ENCODE data around the gene SGMS2.

SGMS2 gene

DNA sequence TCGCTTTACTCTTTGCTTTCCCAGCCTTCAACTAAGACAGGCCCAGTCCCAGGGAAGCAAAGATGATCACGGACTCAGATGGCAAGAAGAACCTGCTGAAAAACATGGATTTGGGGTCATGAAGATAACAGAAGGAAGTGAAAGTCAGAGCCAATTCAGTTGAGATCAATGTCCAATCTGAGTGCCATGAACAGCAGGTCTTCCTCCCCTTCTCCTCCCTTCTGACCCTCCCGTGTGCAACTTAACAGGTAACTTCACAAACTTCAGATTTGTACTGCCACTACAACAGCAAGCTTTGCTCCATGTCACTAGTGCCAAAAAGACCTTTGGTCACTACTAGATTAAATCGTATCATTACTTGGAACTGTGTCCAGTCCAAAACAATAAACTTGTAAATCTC is 15.5 kb upstream of the SGMS2 start:
- no peaks in the 10 kb centered on the region for H3K9me3 ChIP-seq (ENCODE audit: control insufficient read depth, insufficient read depth, low read depth, low read length)
- ChIA-PET POLR2A (no interaction called here), CTCF (no interaction called here)
- no peaks in the 10 kb centered on the region for H3K36me3 ChIP-seq (ENCODE audit: control insufficient read depth in 2 of 2, insufficient read depth in 1 of 2, low read length in 2 of 2)
- no peak overlapping the region for H3K4me3 ChIP-seq (ENCODE audit: low read depth, low read length)
- H3K27ac ChIP-seq (ENCODE audit: extremely low read depth, low read depth, low read length): no peak overlapping the region
- TF ChIP-seq, protein P1, sequence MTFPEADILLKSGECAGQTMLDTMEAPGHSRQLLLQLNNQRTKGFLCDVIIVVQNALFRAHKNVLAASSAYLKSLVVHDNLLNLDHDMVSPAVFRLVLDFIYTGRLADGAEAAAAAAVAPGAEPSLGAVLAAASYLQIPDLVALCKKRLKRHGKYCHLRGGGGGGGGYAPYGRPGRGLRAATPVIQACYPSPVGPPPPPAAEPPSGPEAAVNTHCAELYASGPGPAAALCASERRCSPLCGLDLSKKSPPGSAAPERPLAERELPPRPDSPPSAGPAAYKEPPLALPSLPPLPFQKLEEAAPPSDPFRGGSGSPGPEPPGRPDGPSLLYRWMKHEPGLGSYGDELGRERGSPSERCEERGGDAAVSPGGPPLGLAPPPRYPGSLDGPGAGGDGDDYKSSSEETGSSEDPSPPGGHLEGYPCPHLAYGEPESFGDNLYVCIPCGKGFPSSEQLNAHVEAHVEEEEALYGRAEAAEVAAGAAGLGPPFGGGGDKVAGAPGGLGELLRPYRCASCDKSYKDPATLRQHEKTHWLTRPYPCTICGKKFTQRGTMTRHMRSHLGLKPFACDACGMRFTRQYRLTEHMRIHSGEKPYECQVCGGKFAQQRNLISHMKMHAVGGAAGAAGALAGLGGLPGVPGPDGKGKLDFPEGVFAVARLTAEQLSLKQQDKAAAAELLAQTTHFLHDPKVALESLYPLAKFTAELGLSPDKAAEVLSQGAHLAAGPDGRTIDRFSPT (tag by site-specific recombination; IDR thresholded peaks at IDR 0.05): no peak
- TF ChIP-seq, protein P2, sequence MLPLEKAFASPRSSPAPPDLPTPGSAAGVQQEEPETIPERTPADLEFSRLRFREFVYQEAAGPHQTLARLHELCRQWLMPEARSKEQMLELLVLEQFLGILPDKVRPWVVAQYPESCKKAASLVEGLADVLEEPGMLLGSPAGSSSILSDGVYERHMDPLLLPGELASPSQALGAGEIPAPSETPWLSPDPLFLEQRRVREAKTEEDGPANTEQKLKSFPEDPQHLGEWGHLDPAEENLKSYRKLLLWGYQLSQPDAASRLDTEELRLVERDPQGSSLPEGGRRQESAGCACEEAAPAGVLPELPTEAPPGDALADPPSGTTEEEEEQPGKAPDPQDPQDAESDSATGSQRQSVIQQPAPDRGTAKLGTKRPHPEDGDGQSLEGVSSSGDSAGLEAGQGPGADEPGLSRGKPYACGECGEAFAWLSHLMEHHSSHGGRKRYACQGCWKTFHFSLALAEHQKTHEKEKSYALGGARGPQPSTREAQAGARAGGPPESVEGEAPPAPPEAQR (tag by site-specific recombination; IDR thresholded peaks at IDR 0.05): no peak
- TF ChIP-seq, protein P3, sequence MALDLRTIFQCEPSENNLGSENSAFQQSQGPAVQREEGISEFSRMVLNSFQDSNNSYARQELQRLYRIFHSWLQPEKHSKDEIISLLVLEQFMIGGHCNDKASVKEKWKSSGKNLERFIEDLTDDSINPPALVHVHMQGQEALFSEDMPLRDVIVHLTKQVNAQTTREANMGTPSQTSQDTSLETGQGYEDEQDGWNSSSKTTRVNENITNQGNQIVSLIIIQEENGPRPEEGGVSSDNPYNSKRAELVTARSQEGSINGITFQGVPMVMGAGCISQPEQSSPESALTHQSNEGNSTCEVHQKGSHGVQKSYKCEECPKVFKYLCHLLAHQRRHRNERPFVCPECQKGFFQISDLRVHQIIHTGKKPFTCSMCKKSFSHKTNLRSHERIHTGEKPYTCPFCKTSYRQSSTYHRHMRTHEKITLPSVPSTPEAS (tag by site-specific recombination; IDR thresholded peaks at IDR 0.05): no peak
- TF ChIP-seq ZNF350 (tag by site-specific recombination; IDR thresholded peaks at IDR 0.05) (no peak), ZNF211 (tag by site-specific recombination; IDR thresholded peaks at IDR 0.05; ENCODE audit: low read depth) (no peak), ZNF248 (tag by site-specific recombination; IDR thresholded peaks at IDR 0.05) (no peak), YY1 (tag by site-specific recombination; IDR thresholded peaks at IDR 0.05) (no peak), RBAK (tag by site-specific recombination; IDR thresholded peaks at IDR 0.05) (no peak), ZNF138 (tag by site-specific recombination; IDR thresholded peaks at IDR 0.05; ENCODE audit: borderline replicate concordance) (no peak)
- TF ChIP-seq, protein P4, sequence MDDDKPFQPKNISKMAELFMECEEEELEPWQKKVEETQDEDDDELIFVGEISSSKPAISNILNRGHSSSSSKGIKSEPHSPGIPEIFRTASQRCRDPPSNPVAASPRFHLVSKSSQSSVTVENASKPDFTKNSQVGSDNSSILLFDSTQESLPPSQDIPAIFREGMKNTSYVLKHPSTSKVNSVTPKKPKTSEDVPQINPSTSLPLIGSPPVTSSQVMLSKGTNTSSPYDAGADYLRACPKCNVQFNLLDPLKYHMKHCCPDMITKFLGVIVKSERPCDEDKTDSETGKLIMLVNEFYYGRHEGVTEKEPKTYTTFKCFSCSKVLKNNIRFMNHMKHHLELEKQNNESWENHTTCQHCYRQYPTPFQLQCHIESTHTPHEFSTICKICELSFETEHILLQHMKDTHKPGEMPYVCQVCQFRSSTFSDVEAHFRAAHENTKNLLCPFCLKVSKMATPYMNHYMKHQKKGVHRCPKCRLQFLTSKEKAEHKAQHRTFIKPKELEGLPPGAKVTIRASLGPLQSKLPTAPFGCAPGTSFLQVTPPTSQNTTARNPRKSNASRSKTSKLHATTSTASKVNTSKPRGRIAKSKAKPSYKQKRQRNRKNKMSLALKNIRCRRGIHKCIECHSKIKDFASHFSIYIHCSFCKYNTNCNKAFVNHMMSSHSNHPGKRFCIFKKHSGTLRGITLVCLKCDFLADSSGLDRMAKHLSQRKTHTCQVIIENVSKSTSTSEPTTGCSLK (tag by site-specific recombination; IDR thresholded peaks at IDR 0.05): no peak
- TF ChIP-seq, protein P5, sequence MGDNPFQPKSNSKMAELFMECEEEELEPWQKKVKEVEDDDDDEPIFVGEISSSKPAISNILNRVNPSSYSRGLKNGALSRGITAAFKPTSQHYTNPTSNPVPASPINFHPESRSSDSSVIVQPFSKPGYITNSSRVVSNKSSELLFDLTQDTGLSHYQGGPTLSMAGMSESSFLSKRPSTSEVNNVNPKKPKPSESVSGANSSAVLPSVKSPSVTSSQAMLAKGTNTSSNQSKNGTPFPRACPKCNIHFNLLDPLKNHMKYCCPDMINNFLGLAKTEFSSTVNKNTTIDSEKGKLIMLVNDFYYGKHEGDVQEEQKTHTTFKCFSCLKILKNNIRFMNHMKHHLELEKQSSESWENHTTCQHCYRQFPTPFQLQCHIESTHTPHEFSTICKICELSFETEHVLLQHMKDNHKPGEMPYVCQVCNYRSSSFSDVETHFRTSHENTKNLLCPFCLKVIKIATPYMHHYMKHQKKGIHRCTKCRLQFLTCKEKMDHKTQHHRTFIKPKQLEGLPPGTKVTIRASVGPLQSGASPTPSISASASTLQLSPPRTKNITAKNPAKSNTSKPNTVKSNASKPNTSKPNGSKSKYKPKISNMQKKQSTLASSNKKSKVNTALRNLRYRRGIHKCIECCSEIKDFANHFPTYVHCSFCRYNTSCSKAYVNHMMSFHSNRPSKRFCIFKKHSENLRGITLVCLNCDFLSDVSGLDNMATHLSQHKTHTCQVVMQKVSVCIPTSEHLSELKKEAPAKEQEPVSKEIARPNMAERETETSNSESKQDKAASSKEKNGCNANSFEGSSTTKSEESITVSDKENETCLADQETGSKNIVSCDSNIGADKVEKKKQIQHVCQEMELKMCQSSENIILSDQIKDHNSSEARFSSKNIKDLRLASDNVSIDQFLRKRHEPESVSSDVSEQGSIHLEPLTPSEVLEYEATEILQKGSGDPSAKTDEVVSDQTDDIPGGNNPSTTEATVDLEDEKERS (tag by site-specific recombination; IDR thresholded peaks at IDR 0.05): no peak
- TF ChIP-seq, protein P6, sequence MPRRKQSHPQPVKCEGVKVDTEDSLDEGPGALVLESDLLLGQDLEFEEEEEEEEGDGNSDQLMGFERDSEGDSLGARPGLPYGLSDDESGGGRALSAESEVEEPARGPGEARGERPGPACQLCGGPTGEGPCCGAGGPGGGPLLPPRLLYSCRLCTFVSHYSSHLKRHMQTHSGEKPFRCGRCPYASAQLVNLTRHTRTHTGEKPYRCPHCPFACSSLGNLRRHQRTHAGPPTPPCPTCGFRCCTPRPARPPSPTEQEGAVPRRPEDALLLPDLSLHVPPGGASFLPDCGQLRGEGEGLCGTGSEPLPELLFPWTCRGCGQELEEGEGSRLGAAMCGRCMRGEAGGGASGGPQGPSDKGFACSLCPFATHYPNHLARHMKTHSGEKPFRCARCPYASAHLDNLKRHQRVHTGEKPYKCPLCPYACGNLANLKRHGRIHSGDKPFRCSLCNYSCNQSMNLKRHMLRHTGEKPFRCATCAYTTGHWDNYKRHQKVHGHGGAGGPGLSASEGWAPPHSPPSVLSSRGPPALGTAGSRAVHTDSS (tag by site-specific recombination; IDR thresholded peaks at IDR 0.05): no peak
- no peaks in the 10 kb centered on the region for H3K4me1 ChIP-seq (ENCODE audit: control insufficient read depth, insufficient read depth, low read length)

DNA sequence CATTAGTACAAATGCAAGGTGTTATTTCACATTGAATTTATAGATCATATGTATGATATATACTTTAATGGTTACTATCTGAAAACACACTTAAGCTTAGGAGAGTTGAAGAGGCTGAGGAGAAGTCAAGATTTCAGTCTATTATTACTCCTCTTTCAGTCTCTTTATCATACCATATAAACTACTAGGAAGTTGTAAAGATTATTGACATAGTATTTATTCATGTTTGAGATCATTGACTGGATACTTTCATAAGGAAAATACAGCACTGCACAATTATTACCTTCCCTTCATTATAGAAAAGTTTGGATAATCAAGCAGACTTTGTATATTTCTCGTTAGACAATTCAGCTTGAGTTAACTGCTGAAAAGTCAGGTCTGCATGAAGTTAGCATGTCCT is 10.0 kb upstream of the SGMS2 start:
- Histone ChIP-seq H3K27ac (ENCODE audit: extremely low read depth, low read depth, low read length) (no peak overlapping the region), H3K4me3 (ENCODE audit: low read depth, low read length) (no peak overlapping the region), H3K4me1 (ENCODE audit: control insufficient read depth, insufficient read depth, low read length) (no peaks in the 10 kb centered on the region), H3K36me3 (ENCODE audit: control insufficient read depth in 2 of 2, insufficient read depth in 1 of 2, low read length in 2 of 2) (no peaks in the 10 kb centered on the region), H3K9me3 (ENCODE audit: control insufficient read depth, insufficient read depth, low read depth, low read length) (no peaks in the 10 kb centered on the region)
- ChIA-PET POLR2A (no interaction called here), CTCF (interaction anchor here (0.6 to 1.0 kb wide), 2 partner anchors 81 to 234 kb away, joined by 3 to 4 read pairs; no protein-coding TSS in a partner anchor)
- TF ChIP-seq, protein P7, sequence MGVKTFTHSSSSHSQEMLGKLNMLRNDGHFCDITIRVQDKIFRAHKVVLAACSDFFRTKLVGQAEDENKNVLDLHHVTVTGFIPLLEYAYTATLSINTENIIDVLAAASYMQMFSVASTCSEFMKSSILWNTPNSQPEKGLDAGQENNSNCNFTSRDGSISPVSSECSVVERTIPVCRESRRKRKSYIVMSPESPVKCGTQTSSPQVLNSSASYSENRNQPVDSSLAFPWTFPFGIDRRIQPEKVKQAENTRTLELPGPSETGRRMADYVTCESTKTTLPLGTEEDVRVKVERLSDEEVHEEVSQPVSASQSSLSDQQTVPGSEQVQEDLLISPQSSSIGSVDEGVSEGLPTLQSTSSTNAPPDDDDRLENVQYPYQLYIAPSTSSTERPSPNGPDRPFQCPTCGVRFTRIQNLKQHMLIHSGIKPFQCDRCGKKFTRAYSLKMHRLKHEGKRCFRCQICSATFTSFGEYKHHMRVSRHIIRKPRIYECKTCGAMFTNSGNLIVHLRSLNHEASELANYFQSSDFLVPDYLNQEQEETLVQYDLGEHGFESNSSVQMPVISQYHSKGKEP (tag by site-specific recombination; IDR thresholded peaks at IDR 0.05): no peak
- TF ChIP-seq ZNF529 (tag by site-specific recombination; IDR thresholded peaks at IDR 0.05; ENCODE audit: insufficient replicate concordance) (no peak), ZNF2 (tag by site-specific recombination; IDR thresholded peaks at IDR 0.05) (no peak), ZNF248 (tag by site-specific recombination; IDR thresholded peaks at IDR 0.05) (no peak), ZNF169 (tag by site-specific recombination; IDR thresholded peaks at IDR 0.05) (no peak), ZNF785 (tag by site-specific recombination; IDR thresholded peaks at IDR 0.05) (no peak), ZNF610 (tag by site-specific recombination; IDR thresholded peaks at IDR 0.05; ENCODE audit: borderline replicate concordance) (no peak), HOXC10 (CRISPR knock-in tag; IDR thresholded peaks at IDR 0.05) (no peak), ZNF404 (tag by site-specific recombination; IDR thresholded peaks at IDR 0.05) (no peak)

All from HEK293 (cell line).